ENCODE measurements around the gene GRB14. TPM values are rescaled to one million over a fixed set of nuclear protein-coding genes. Genes with fewer than 3 reads are reported as not detected.
"Not testable (repeated sequence)": the region's sequence is repeated elsewhere in the genome, so short reads cannot be mapped to it uniquely, and the experiment has no call there.

Gene GRB14
- total and polyA plus RNA-seq, 10 donors = 0.28 to 6.7 (median 2.5) TPM

DNA sequence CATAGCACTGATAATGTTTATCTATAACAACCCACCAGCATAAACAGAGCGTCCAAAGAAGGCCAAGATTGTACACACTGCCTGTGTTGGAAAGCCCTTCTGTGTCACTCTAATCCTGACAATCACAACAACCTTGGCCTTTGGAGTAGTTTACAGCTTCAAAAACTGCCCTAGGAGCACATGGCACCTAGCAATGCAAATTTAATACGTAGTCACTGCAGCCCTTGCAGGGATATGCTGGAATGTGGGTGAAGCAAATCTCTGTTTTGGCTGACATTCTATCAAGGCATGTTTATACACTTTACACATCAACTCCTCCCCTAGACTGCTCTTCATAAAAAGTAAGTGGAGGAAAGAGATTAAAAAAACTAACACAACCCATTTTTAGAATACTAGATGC is 66.8 kb downstream of the GRB14 start:
- intact Hi-C loops (cut with DNase I; ENCODE audit: low total_unique reads) = no loop called here
- H3K27ac ChIP-seq = no peak overlapping the region

DNA sequence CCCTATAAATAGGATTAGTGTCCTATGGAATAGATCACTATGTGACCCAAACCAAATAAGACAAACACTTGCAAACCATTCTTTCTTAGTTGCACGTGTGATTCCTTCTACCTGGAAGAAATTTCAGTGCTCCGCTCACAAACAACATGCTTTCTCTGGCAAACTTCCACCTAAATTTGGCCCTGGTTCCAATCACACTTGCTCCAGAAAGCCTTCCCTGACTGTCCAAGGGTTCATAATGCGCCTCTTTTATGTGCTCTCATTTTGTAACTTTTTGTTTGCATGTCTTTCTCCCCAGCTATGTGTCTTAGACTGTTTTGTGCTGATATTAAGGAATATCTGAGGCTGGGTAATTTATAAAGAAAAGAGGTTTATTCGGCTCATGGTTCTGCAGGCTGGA is 69.8 kb downstream of the GRB14 start:
- no peak for TF ChIP-seq POLR2A (IDR thresholded peaks at IDR 0.05)
- no peak for TF ChIP-seq CTCF (IDR thresholded peaks at IDR 0.05 in 8 of 11, conservative IDR thresholded peaks at IDR 0.05 in 3 of 11)
- no peak for TF ChIP-seq POLR2AphosphoS5 (IDR thresholded peaks at IDR 0.05)
- no peak for DNase-seq
- Histone ChIP-seq H3K36me3 (no peaks in the 10 kb centered on the region), H3K4me1 (no peaks in the 10 kb centered on the region), H3K4me3 (no peak overlapping the region), H3K27me3 (replicated peaks in 1 of 7) (no peaks in the 10 kb centered on the region), H3K9me3 (peaks cover 0 to 15% (median 0%) of the 10 kb centered on the region in 8 donors), H3K27ac (no peak overlapping the region)
- 86 to 94% (median 90%) methylated on average over 4 of the region's 4 CpGs for WGBS, 5 donors
- intact Hi-C loops (cut with DNase I; ENCODE audit: low total_unique reads) = no loop called here

More for the DNA sequence above, 66.8 kb downstream of the GRB14 start:
- no peaks in the 10 kb centered on the region for H3K27me3 ChIP-seq (replicated peaks in 1 of 7)
- no peaks in the 10 kb centered on the region for H3K4me1 ChIP-seq
- 56 to 86% (median 78%) methylated on average over 2 of the region's 2 CpGs for WGBS, 5 donors
- no peaks in the 10 kb centered on the region for H3K36me3 ChIP-seq
- DNase-seq = no peak
- no peak for TF ChIP-seq CTCF (IDR thresholded peaks at IDR 0.05 in 8 of 11, conservative IDR thresholded peaks at IDR 0.05 in 3 of 11)
- H3K4me3 ChIP-seq = no peak overlapping the region
- H3K9me3 ChIP-seq = peaks cover 0 to 3% (median 0%) of the 10 kb centered on the region in 8 donors

DNA sequence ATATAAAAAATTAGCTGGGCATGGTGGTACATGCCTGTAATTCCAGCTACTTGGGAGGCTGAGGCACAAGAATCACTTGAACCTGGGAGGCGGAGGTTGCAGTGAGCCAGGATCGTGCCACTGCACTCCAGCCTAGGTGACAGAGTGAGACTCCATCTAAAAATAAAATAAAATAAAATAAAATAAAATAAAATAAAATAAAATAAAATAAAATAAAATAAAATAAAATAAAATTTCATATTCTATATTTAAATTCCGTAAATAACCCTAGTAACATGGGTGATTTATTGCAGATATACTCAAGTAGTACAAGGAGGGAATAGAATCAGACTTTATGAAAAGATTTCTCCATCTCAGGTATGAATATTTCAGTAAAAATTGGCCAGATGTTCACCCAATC is 71.6 kb downstream of the GRB14 start:
- H3K4me1 ChIP-seq; DNase-seq; H3K36me3 ChIP-seq; H3K4me3 ChIP-seq; H3K27me3 ChIP-seq (replicated peaks in 1 of 7); intact Hi-C loops (cut with DNase I; ENCODE audit: low total_unique reads); H3K27ac ChIP-seq: not testable (repeated sequence)
- H3K9me3 ChIP-seq = peaks cover 0 to 15% (median 4%) of the 10 kb centered on the region in 8 donors
- WGBS, 5 donors = 92 to 95% (median 93%) methylated on average over 3 of the region's 3 CpGs

- 47 to 58% (median 48%) methylated on average over 5 of the region's 5 CpGs for WGBS, 5 donors
- Histone ChIP-seq H3K36me3 (no peaks in the 10 kb centered on the region), H3K27ac (no peak overlapping the region), H3K27me3 (replicated peaks in 1 of 7) (no peaks in the 10 kb centered on the region), H3K4me3 (no peak overlapping the region), H3K9me3 (peaks cover 0 to 12% (median 4%) of the 10 kb centered on the region in 8 donors), H3K4me1 (no peaks in the 10 kb centered on the region)
- intact Hi-C loops (cut with DNase I; ENCODE audit: low total_unique reads) = no loop called here
- DNase-seq = no peak
- TF ChIP-seq CTCF (IDR thresholded peaks at IDR 0.05 in 8 of 11, conservative IDR thresholded peaks at IDR 0.05 in 3 of 11) = no peak
Measured at GRCh38 chr2:164545484-164545883, 75.8 kb downstream of the GRB14 start.

GRCh38 chr2:164542581-164543021 is 78.7 kb downstream of the GRB14 start:
- no peak for TF ChIP-seq POLR2A (IDR thresholded peaks at IDR 0.05)
- TF ChIP-seq CTCF (IDR thresholded peaks at IDR 0.05 in 8 of 11, conservative IDR thresholded peaks at IDR 0.05 in 3 of 11) = no peak
- no peak for TF ChIP-seq POLR2AphosphoS5 (IDR thresholded peaks at IDR 0.05)
- Histone ChIP-seq H3K4me1 (no peaks in the 10 kb centered on the region), H3K4me3 (no peak overlapping the region), H3K9me3 (peaks cover 0 to 9% (median 0%) of the 10 kb centered on the region in 8 donors), H3K36me3 (no peaks in the 10 kb centered on the region), H3K27ac (no peak overlapping the region), H3K27me3 (replicated peaks in 1 of 7) (no peaks in the 10 kb centered on the region)
- 30 to 40% (median 39%) methylated on average over 2 of the region's 2 CpGs for WGBS, 5 donors
- intact Hi-C loops (cut with DNase I; ENCODE audit: low total_unique reads) = no loop called here
- DNase-seq = no peak

Data from spleen (tissue), 11 donors.